Bone marrow (tissue), 2 donors: Measurements from ENCODE around the gene GATD1.

Experiments used
- DNase-seq, 2 donors: peaks; one replicate each; lab custom pipeline; 2025; lab: John Stamatoyannopoulos, UW

Gene GATD1

GRCh38 chr11:777288-778255 is at the start of gene GATD1:
TSS of gene GATD1 (minus strand) at chr11:777487. CDS start at chr11:777462, 25 bp downstream.
- DNase-seq: peak; percentile 74 to 86

GRCh38 chr11:826836-827145 is 49.5 kb upstream of the GATD1 start:
- no peak for DNase-seq

- DNase-seq: no peak
Observed at GRCh38 chr11:826227-826621, 48.9 kb upstream of the GATD1 start.

- no peak for DNase-seq
Observed at GRCh38 chr11:825366-826226, 48.3 kb upstream of the GATD1 start.

- no peak for DNase-seq
Observed at GRCh38 chr11:824942-825341, 47.7 kb upstream of the GATD1 start.

- DNase-seq: no peak
Observed at GRCh38 chr11:824292-824880, 47.1 kb upstream of the GATD1 start.

GRCh38 chr11:823441-824291 is 46.4 kb upstream of the GATD1 start:
- DNase-seq: no peak

- peak in 1 of 2 donors; percentile 16 for DNase-seq
Observed at GRCh38 chr11:821512-822371, 44.5 kb upstream of the GATD1 start.

- DNase-seq: peak in 1 of 2 donors; percentile 55
Observed at GRCh38 chr11:820655-821511, 43.6 kb upstream of the GATD1 start.

GRCh38 chr11:819943-820649 is 42.8 kb upstream of the GATD1 start:
- peak; percentile 59 to 66 for DNase-seq

GRCh38 chr11:819129-819931 is 42.0 kb upstream of the GATD1 start:
- DNase-seq: peak; percentile 59 to 80

- DNase-seq: no peak
Observed at GRCh38 chr11:818396-819128, 41.3 kb upstream of the GATD1 start, which contains the start of gene PNPLA2. TSS of gene PNPLA2 (plus strand) at chr11:818914. CDS start at chr11:819719, 805 bp downstream.

GRCh38 chr11:816433-816779 is 39.1 kb upstream of the GATD1 start:
- DNase-seq: no peak

- DNase-seq: no peak
Observed at GRCh38 chr11:815675-816432, 38.6 kb upstream of the GATD1 start.

GRCh38 chr11:813456-814096 is 36.3 kb upstream of the GATD1 start:
- DNase-seq: no peak

GRCh38 chr11:813072-813455 is 35.8 kb upstream of the GATD1 start:
- no peak for DNase-seq
